Retina (tissue), 1 donor: ENCODE results near the gene IGF2BP3.

Source experiments
- DNase-seq: peaks from one replicate; pipeline ENCODE4 v3.0.0-alpha.2; 2016

The IGF2BP3 gene

DNA sequence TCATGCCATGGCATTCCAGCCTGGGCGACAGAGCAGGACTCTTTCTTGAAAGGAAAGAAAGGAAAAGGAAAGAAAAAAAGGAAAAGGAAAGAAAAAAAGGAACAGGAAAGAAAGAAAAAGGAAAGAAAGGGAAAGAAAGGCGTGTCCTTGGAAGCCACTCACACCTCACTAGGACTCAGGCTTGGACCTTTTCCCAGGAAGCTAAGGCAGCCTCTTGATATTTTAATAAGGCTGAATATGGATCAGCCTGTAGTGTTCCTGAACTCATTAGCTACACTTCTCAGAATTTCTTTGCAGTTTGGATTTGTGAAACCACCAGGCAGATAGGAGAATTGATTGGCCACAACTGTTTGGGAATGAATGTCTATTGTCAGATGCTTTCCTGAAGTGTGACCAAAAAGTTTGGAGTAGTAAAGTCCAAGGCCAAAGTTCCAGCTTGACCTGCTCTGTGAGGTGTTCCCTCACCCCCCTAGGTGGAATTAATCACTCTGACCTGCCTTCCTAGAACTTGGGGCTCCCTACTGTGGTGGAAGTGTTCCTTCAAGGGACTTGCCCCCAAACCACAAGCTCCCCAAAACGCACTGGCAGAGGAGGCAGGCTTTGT lies 178.2 kb downstream of the IGF2BP3 start:
- no peak for DNase-seq

- DNase-seq: no peak
Measured at GRCh38 chr7:23290993-23291392, 179.3 kb downstream of the IGF2BP3 start.

DNA sequence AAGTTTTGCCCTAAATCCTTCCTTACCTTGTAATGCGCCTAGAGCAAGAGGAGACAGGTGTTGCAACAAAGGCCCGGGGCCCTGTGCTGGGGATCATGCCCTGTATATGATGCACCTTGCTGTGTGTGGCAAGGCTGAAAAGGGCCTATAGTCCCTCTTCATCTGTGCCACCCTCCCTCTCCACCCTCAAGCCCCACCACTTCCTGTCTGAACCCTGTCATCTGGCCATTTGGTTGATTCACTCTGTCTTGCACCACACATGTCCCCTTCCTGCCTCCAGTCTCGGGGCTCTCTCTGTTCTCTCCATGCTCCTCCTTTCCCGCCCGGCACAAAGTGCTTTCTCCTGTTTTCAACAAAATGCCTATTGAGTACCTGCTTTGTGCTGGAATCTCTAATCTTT lies 182.7 kb downstream of the IGF2BP3 start:
- no peak for DNase-seq

DNA sequence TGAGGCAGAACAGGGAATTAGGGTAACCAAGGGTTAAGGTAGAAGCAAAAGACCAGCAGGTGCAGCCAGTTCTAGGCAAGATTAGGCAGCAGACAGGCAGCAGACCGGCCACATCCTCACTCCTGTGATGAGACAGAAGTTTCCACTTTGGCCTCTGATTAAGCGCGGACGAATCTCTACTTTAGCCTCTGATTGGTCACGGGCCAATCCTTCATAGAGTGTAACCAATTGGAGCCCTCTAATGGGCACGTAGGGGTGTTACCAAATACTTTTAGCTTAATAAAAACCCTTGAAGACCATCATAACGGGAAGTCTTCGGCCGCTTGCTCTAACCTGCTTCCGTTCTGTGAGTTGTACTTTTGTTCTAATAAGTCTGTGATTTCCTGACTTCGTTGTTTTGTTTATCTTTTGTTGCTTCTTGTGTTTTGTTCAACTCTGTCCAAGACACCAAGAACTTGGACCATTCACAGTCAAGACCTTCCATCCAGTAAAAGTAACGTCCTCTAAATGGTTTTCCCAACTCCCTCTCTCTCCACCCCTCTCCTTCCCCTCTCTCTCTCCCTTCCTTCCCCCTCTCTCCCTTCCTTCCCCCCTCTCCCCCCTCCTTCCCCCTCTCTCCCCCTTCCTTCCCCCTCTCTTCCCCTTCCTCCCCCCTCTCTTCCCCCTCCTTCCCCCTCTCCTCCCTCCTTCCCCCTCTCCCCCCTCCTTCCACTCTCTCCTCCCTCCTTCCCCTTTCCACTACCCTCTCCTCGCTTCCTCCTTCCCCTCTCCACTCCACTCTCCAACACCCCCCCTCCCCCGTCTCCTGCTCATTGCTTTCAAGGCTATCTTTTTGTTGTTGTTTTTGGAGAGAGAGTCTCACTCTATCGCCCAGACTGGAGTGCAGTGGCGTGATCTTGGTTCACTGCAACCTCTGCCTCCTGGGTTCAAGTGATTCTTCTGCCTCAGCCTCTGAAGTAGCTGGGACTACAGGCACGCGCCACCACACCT lies 184.3 kb downstream of the IGF2BP3 start:
- DNase-seq: no peak

GRCh38 chr7:23284871-23285270 lies 185.4 kb downstream of the IGF2BP3 start:
- DNase-seq: no peak

DNA sequence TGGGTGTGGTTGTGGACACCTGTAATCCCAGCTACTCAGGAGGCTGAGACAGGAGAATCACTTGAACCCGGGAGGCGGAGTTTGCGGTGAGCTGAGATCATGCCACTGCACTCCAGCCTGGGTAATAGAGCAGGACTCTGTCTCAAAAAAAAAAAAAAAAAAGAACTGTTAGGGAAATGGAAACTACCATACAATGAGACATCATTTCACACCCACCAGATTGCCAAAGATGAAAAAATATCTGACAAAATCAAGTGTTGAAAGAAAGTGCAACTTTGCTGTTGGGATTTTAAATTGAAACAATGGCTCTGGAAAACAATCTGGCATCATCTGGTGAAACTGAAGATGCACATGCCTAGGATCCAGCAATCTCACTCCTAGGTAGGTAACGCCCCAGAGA lies 187.2 kb downstream of the IGF2BP3 start:
- DNase-seq: no peak

DNA sequence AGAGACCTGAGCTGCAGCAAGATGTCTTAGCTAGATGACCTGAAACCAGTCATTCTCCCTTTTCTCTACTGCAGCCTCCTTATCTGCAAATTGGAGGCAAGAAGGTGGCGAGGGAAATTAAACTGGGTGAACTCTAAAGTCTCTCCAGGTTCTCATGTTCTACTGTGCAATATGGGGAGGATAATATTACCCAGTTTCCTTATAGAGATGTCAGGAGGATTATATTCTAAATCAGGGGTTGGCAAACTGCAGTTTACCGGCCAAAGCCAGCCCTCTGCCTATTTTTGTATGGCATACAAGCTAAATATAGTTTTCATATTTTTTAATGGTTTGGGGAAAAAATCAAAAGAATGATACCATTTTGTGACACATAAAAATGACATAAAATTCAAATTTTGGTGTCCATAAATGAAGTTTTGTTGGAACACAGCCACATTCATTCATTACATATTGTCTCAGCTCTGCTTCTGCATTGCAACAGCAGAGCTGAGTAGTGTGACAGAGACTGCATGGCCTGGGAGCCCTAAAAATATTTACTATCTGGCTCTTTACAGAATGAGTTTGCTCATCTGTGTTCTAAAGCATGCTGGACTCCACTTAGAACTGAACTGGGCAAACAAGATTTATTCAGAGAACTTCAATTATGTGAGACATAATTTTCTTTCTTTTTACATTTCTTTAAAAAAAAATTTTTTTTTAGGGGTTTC lies 190.3 kb downstream of the IGF2BP3 start:
- no peak for DNase-seq

DNA sequence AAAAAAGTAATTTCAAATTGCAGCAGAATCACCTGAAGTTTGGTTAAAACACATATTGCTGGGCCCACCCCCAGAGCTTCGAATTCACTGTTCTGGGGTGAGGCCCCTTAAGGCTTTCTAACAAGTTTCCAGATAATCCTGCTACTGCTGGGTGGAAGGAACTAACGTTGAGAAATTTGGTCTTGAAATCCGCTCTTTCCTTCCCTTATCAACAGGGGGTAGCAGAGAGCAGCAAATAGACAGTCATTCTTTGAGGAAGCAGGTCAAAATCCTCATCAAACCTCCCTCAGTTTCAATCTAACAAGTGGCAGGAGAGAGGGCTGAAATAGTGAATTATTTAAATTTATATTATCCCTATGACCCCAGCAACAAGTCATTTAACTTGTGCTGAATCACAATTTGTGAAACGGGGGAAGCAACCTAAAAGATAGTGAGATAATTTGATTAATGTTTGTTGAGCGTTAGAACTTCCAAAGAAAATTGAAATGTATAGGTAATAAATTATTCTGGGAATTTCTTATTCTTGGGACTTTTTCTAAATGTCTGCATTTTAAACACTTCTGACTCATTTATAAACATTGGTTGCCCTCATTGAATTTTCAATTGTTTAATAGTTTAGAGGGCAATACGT lies 192.8 kb downstream of the IGF2BP3 start:
- DNase-seq: peak; percentile 28

DNA sequence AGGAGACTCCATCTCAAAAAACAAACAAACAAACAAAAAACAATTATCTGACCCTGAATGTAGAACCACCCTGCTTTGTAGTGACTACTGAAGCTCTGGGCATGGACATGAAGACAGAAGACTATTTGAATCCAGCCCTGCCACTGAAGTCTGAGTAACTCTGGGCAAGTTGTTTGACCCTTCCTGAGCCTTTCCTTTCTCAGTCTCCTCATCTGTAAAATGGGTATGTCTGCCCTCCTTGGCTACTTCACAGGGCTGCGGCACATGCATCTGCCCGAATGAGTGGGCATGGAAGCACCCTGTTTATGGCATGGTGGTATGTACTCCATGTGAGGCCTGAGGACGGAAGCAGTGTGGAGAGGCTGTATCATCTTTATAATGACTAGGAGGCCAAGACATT lies 193.3 kb downstream of the IGF2BP3 start:
- DNase-seq: no peak

DNA sequence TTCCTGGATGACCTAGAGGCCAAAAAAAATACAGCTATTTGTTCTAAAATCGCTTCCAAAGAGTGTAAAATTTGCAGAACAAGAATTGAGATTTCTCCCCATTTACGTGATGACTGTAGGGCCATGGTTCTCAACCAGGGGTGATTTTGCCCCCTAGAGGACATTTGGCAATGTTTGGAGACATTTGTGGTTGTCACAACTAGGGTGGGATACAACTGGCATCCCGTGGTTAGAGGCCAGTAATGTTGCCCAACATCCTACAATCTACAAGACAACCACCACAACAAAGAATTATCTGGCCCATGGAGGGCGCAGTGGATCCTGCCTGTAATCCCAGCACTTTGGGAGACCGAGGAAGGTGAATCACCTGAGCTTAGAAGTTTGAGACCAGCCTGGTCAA lies 193.9 kb downstream of the IGF2BP3 start:
- DNase-seq: no peak

GRCh38 chr7:23275912-23276311 lies 194.4 kb downstream of the IGF2BP3 start:
- no peak for DNase-seq

DNA sequence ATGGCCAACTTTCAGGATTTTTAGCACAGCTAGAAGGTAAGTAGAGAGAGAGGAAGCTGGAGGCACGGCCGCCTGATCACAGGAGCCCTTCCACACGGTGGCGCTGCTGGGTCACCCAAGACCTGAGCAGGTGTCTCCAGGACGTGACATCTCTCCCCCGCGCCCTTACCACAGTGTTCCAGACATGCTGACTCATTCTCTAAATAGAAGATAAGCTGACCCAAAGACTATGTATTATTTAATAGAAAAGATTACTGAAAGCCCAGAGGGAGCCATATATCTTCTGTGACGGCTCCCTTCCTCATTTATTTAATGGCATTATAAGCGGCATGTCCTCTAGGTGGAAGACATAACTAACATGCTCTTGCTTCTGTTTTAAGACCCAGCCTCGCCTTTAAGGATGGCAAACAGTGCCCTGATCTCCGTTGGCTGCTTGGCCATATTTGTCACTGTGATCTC lies 197.1 kb downstream of the IGF2BP3 start:
- DNase-seq: peak; percentile 65

DNA sequence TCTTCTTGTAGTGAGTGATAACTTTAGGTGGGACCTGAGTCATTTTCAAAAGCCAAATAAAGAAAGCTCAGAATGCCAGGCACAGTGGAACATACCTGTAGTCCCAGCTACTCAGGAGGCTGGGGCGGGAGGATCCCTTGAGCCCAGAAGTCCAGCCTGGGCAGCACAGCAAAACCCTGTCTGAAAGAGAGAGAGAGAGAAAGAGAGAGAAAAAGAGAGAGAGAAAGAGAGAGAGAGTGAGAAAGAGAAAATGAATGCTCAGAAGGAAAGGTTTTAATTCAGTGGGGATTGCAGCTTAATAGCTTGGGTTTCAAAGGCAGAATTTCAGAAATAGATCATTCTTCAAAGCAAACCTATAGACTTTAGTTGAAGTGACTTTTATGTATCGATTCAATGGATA lies 198.0 kb downstream of the IGF2BP3 start:
- no peak for DNase-seq

GRCh38 chr7:23268746-23269145 lies 201.5 kb downstream of the IGF2BP3 start:
- no peak for DNase-seq

DNA sequence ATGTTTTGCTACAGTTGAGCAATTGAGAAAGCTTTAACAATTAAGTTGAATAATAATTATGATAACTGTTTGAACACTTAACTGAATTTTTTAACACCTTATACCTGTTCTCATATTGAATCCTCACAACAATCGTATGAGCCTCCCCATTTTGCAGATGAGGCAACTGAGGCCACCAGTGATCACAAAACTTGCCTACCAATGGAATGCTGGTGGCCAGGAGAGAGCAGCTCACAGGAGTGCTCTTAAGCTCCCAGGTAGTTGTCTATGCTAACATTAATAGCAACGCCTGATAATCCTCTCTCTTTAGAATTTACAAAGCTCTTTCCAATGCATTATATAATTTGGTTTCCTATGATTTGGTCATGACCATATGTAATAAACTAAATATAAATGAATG lies 202.1 kb downstream of the IGF2BP3 start:
- no peak for DNase-seq

- no peak for DNase-seq
Measured at GRCh38 chr7:23267357-23267756, 202.9 kb downstream of the IGF2BP3 start.

- no peak for DNase-seq
Measured at GRCh38 chr7:23266918-23267317, 203.4 kb downstream of the IGF2BP3 start.

DNA sequence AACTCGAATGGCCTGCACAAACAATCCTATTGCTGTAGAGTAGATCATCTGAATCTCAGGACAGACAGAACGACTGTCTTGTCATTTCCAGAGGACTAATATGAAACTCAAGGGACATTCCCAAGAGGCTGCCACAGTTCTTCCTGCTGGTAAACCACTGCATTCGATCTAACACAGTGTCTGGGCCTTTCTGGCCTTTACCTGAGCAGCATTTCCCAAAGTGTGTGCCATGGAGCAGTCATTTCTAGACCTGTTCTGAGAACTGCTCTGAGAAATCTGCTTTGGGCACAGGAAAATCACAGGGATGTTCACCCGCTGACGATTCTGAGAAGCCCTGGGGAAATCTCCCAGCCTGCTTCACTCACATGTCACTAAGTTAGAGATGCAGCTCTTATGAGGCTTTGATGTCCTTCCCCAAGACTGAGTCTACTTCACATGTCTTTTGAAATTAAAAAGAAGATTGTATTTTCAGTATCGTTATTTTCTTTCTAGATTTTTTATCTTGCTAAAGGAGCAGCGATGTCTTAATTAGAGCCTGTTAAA lies 205.3 kb downstream of the IGF2BP3 start:
- no peak for DNase-seq

DNA sequence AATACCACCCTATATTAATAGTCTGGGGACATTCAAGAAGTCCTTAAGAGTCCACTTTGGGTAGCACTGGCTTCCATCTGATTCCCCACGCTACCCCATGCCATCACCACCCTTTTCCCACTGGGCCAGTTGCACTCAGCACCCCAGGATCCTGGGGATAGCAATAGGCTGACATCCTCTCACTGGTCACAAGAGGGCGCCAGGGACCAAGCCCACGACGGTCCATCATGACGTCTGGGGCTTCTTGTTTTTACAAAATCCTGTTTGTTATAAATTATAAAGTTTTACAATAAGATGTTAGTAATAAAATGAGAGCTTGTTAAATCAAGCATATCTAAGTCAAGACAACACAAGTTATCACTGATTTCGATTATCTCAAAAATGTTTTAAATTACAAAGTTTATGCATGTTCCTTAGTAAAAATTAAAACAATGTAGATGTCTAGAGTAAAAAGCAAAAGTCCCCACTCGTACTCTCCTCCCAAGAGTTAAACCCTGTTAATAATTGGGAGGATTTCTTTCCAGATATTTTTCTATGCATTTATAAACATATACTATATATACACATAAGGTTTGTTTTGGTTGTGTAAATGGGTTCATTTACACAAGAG lies 208.3 kb downstream of the IGF2BP3 start:
- no peak for DNase-seq

GRCh38 chr7:23260371-23260770 lies 209.9 kb downstream of the IGF2BP3 start:
- DNase-seq: no peak
